NOMO-1 (cell line): ENCODE results near the gene WDR26.
"Not testable (repeated sequence)": the region's sequence is repeated elsewhere in the genome, so short reads cannot be mapped to it uniquely, and the experiment has no call there.

Experiments used
- DNase-seq, 2 experiments: peaks; one replicate each; lab custom pipeline; 2025; ENCODE audit not compliant: unreplicated experiment in 2 of 2; lab: John Stamatoyannopoulos, UW

WDR26 gene

GRCh38 chr1:224434691-224435317, at the start of gene WDR26:
Gene WDR26 (minus strand): TSS chr1:224434797.
- peak; percentile 90 for DNase-seq

GRCh38 chr1:224483206-224483605, 48.6 kb upstream of the WDR26 start:
- DNase-seq = not testable (repeated sequence)

- DNase-seq = no peak
Measured at GRCh38 chr1:224482619-224483018, 48.0 kb upstream of the WDR26 start.

GRCh38 chr1:224481601-224482000, 47.0 kb upstream of the WDR26 start:
- DNase-seq = no peak

GRCh38 chr1:224480888-224481459, 46.4 kb upstream of the WDR26 start:
- DNase-seq = not testable (repeated sequence)

- DNase-seq = not testable (repeated sequence)
Measured at GRCh38 chr1:224480200-224480599, 45.6 kb upstream of the WDR26 start.

- no peak for DNase-seq
Measured at GRCh38 chr1:224472806-224473205, 38.2 kb upstream of the WDR26 start.

- no peak for DNase-seq
Measured at GRCh38 chr1:224466154-224466553, 31.6 kb upstream of the WDR26 start.

GRCh38 chr1:224459966-224460365, 25.4 kb upstream of the WDR26 start:
- no peak for DNase-seq

GRCh38 chr1:224458996-224459395, 24.4 kb upstream of the WDR26 start:
- DNase-seq = no peak

GRCh38 chr1:224458296-224458695, 23.7 kb upstream of the WDR26 start:
- DNase-seq = no peak

GRCh38 chr1:224457782-224458144, 23.2 kb upstream of the WDR26 start:
- DNase-seq = no peak

- no peak for DNase-seq
Measured at GRCh38 chr1:224456637-224456953, 22.0 kb upstream of the WDR26 start.

- DNase-seq = no peak
Measured at GRCh38 chr1:224454402-224455055, 19.9 kb upstream of the WDR26 start.

- DNase-seq = no peak
Measured at GRCh38 chr1:224450561-224451350, 16.2 kb upstream of the WDR26 start.

- no peak for DNase-seq
Measured at GRCh38 chr1:224450159-224450558, 15.6 kb upstream of the WDR26 start.

GRCh38 chr1:224448453-224449017, 13.9 kb upstream of the WDR26 start:
- no peak for DNase-seq

- DNase-seq = no peak
Measured at GRCh38 chr1:224447971-224448370, 13.4 kb upstream of the WDR26 start.

- no peak for DNase-seq
Measured at GRCh38 chr1:224447251-224447650, 12.7 kb upstream of the WDR26 start.

GRCh38 chr1:224438989-224439388, 4.4 kb upstream of the WDR26 start:
- DNase-seq = no peak

- no peak for DNase-seq
Measured at GRCh38 chr1:224435999-224436398, 1.4 kb upstream of the WDR26 start.
